ENCODE data around the gene HELB. TPM values are rescaled to one million over a fixed set of nuclear protein-coding genes. Genes with fewer than 3 reads are reported as not detected.
A peak's percentile ranks its signal among the peaks of the same experiment; 100 is the strongest.

HELB gene
- 1 to 10 TPM; 1.5 to 2.7 (median 2.2) TPM for total RNA-seq

DNA sequence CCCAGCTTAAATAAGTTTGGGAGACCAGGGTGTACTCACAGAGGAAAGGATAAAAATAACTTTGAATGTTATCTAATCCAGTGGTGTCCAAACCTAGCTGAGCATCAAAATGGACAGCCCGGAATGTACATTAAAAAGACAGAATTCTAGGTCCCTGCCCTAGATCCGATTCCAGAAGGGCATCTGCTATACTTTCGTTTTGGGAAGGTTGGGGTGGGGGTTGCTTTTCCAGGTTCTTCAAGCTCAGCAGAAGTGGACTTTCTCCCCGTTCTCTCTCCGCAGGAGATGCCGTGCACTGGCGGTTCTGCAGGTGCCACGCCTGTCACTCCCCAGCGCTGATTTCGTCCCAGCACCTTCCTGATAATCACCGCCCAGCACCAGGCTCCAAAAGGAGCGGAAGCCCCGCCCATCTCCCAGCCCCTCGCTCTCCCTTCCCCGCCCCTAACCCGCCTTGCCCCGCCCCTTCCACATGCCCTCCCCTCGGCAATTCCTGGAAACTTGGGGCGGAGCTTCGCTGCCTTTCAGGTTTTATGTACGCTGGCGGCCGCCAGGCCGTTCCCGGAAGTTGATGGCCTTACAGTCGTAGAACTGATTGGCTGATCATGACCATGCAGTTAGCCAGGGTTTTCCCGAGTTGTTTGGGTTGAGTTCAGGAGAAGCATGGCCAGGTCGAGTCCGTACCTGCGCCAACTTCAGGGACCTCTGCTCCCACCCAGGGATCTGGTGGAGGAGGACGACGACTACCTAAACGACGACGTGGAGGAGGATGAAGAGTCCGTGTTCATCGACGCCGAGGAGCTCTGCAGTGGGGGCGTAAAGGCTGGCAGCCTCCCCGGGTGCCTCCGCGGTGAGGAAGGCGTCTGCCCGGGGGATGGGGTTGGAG lies at the start of gene HELB:
Gene HELB, plus strand, starts transcription at position 550 of the 883 bp plus-strand sequence. Its CDS starts 111 bp downstream, at position 661.
- Histone ChIP-seq H3K4me3 (peak within 1 kb of the TSS; percentile 74), H3K9me3 (no peaks in the 10 kb centered on the region), H3K27ac (peak within 1 kb of the TSS; percentile 69), H3K4me1 (peaks cover 14% of the 10 kb centered on the region), H3K27me3 (no peaks in the 10 kb centered on the region), H3K36me3 (no peaks in the 10 kb centered on the region)
- TF ChIP-seq POLR2AphosphoS5 (IDR thresholded peaks at IDR 0.05), result peak in 1 of 3 donors; percentile 45
- TF ChIP-seq EP300 (IDR thresholded peaks at IDR 0.05), result no peak
- no peak for TF ChIP-seq CTCF (IDR thresholded peaks at IDR 0.05)
- TF ChIP-seq POLR2A (IDR thresholded peaks at IDR 0.05), result peak in 1 of 2 donors; percentile 37
- DNase-seq (ENCODE audit: low spot score in 2 of 2), result peak; percentile 99
- WGBS, result 1% methylated on average over 33 of the region's 45 CpGs

- Histone ChIP-seq H3K36me3 (peaks cover 13% of the 10 kb centered on the region), H3K4me1 (no peaks in the 10 kb centered on the region), H3K27ac (no peak overlapping the region), H3K27me3 (no peaks in the 10 kb centered on the region), H3K9me3 (no peaks in the 10 kb centered on the region), H3K4me3 (no peak overlapping the region)
- no peak for DNase-seq (ENCODE audit: low spot score in 2 of 2)
- TF ChIP-seq POLR2A (IDR thresholded peaks at IDR 0.05), result no peak
- no peak for TF ChIP-seq CTCF (IDR thresholded peaks at IDR 0.05)
- no peak for TF ChIP-seq EP300 (IDR thresholded peaks at IDR 0.05)
- TF ChIP-seq POLR2AphosphoS5 (IDR thresholded peaks at IDR 0.05), result no peak
- WGBS, result 94% methylated on average over 2 of the region's 2 CpGs
Measured at GRCh38 chr12:66252771-66253170, 49.5 kb upstream of the HELB start.

GRCh38 chr12:66255737-66256136 lies 46.6 kb upstream of the HELB start:
- Histone ChIP-seq H3K4me1 (no peaks in the 10 kb centered on the region), H3K36me3 (no peaks in the 10 kb centered on the region), H3K4me3 (no peak overlapping the region), H3K27me3 (no peaks in the 10 kb centered on the region), H3K27ac (no peak overlapping the region), H3K9me3 (no peaks in the 10 kb centered on the region)
- no peak for DNase-seq (ENCODE audit: low spot score in 2 of 2)
- no peak for TF ChIP-seq POLR2AphosphoS5 (IDR thresholded peaks at IDR 0.05)
- no peak for TF ChIP-seq CTCF (IDR thresholded peaks at IDR 0.05)
- TF ChIP-seq EP300 (IDR thresholded peaks at IDR 0.05), result no peak
- TF ChIP-seq POLR2A (IDR thresholded peaks at IDR 0.05), result no peak

DNA sequence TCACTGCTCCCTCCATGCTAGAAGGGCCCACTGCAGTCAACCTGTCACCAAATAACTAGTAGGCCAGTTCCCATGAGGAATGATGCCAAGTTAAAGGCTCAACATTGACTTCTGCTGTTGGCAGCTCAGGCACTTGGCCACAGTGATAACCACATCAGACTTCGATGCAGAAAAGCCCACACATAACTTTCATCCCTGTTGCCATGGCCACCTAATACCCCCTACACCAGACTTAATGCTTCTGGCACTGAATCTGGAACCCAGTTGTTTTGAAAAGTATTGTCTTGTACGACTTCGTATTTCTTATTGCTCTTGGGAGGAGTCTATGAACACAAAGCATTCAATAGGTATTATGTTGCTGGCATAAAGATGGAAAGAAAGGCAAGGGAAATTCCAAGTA lies 44.3 kb upstream of the HELB start:
- Histone ChIP-seq H3K27ac (no peak overlapping the region), H3K27me3 (no peaks in the 10 kb centered on the region), H3K36me3 (no peaks in the 10 kb centered on the region), H3K9me3 (no peaks in the 10 kb centered on the region), H3K4me3 (no peak overlapping the region), H3K4me1 (no peaks in the 10 kb centered on the region)
- TF ChIP-seq EP300 (IDR thresholded peaks at IDR 0.05), result no peak
- TF ChIP-seq POLR2AphosphoS5 (IDR thresholded peaks at IDR 0.05), result no peak
- TF ChIP-seq POLR2A (IDR thresholded peaks at IDR 0.05), result no peak
- TF ChIP-seq CTCF (IDR thresholded peaks at IDR 0.05), result no peak
- DNase-seq (ENCODE audit: low spot score in 2 of 2), result no peak
- WGBS, result 51% methylated on average over 3 of the region's 3 CpGs

DNA sequence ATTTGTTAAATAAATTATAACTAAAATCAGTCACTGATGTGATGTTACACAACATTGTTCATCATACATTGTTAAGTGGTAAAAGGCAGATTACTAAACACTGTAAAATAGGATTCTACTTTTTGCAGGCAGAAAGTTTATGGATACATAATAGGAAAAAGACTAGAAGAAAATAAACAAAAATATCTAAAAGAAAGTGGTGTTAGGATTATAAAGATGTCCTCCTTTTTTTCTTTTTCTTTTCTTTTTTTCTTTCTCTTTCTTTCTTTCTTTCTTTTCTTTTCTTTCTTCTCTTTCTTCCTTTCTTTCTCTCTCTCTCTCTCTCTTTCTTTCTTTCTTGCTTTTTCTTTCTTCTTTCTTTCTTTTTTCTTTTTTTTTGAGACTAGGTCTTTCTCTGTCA lies 39.6 kb upstream of the HELB start:
- TF ChIP-seq POLR2A (IDR thresholded peaks at IDR 0.05) (no peak), CTCF (IDR thresholded peaks at IDR 0.05) (no peak), EP300 (IDR thresholded peaks at IDR 0.05) (no peak), POLR2AphosphoS5 (IDR thresholded peaks at IDR 0.05) (no peak)
- Histone ChIP-seq H3K4me3 (no peak overlapping the region), H3K4me1 (no peaks in the 10 kb centered on the region), H3K36me3 (no peaks in the 10 kb centered on the region), H3K27me3 (no peaks in the 10 kb centered on the region), H3K9me3 (no peaks in the 10 kb centered on the region), H3K27ac (no peak overlapping the region)
- DNase-seq (ENCODE audit: low spot score in 2 of 2), result no peak
